HEK293 (cell line): ENCODE measurements around the gene FBXO10.

Experiments
- HOXA7 ChIP-seq: sonication (generic); formaldehyde crosslinking; IDR thresholded peaks from 2 replicates; pipeline ENCODE4 v1.8.1; 2022; ENCODE audit warnings: missing genetic modification reagents, borderline replicate concordance
- MEIS1 ChIP-seq: sonication (generic); formaldehyde crosslinking; IDR thresholded peaks from 2 replicates; pipeline ENCODE4 v1.8.1; 2022; ENCODE audit warnings: missing genetic modification reagents, mild to moderate bottlenecking, borderline replicate concordance
- MYNN ChIP-seq: fragments of 450-650 bp; formaldehyde crosslinking; IDR thresholded peaks from 2 replicates; pipeline ENCODE4 v1.5.1; 2016; ENCODE audit warnings: missing biosample characterization, missing genetic modification characterization, borderline replicate concordance
- SETDB1 ChIP-seq: IDR thresholded peaks from one replicate; pipeline ENCODE4 v1.6.1; 2017; ENCODE audit warnings: mild to moderate bottlenecking, low read length, moderate library complexity, mixed read lengths; ENCODE audit not compliant: insufficient read length
- ZNF121 ChIP-seq: fragments of 450-650 bp; formaldehyde crosslinking; IDR thresholded peaks from 2 replicates; pipeline ENCODE4 v1.5.1; 2016; ENCODE audit warnings: missing biosample characterization, missing genetic modification characterization
- ZNF302 ChIP-seq: fragments of 450-650 bp; formaldehyde crosslinking; IDR thresholded peaks from 2 replicates; pipeline ENCODE4 v1.5.1; 2016; ENCODE audit warnings: missing biosample characterization, missing genetic modification characterization, low read depth
- ZNF555 ChIP-seq: fragments of 450-650 bp; formaldehyde crosslinking; conservative IDR thresholded peaks from 2 replicates; pipeline ENCODE4 v1.5.1; 2017; ENCODE audit warnings: missing biosample characterization, mild to moderate bottlenecking, missing genetic modification characterization, inconsistent platforms
- TF ChIP-seq, protein P1 (sequence below): fragments of 450-650 bp; formaldehyde crosslinking; IDR thresholded peaks from 2 replicates; pipeline ENCODE4 v1.5.1; 2016; ENCODE audit warnings: missing biosample characterization, missing genetic modification characterization

DNA sequence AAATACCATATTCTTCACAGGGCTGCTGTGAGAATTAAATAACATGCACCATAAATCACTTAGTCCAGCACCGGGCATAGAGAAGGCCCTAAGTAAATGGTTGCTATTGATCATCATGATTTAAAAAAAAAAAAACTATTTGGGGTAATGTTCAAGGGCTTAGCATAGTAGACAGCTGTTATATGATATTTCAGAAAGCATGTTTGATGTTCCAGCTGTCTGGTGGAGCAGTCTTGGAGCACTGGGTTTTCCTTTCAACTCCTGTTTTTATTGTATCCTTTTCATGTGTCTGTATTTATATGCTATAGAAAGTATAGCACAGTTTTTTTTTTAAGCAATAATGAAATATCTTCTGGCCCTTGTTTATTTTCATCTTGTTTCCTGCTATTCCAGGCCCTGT, 44.2 kb upstream of the FBXO10 start:
- TF ChIP-seq HOXA7 (CRISPR knock-in tag) (no peak), MEIS1 (CRISPR knock-in tag) (no peak), MYNN (no peak), SETDB1 (no peak), ZNF121 (no peak), ZNF555 (tag by site-specific recombination) (no peak), ZNF302 (no peak)
- TF ChIP-seq, protein P1, sequence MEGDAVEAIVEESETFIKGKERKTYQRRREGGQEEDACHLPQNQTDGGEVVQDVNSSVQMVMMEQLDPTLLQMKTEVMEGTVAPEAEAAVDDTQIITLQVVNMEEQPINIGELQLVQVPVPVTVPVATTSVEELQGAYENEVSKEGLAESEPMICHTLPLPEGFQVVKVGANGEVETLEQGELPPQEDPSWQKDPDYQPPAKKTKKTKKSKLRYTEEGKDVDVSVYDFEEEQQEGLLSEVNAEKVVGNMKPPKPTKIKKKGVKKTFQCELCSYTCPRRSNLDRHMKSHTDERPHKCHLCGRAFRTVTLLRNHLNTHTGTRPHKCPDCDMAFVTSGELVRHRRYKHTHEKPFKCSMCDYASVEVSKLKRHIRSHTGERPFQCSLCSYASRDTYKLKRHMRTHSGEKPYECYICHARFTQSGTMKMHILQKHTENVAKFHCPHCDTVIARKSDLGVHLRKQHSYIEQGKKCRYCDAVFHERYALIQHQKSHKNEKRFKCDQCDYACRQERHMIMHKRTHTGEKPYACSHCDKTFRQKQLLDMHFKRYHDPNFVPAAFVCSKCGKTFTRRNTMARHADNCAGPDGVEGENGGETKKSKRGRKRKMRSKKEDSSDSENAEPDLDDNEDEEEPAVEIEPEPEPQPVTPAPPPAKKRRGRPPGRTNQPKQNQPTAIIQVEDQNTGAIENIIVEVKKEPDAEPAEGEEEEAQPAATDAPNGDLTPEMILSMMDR (tag by site-specific recombination) = no peak
